Caki2 (cell line): ENCODE results near the gene PDGFC. TPM values are rescaled to one million over a fixed set of nuclear protein-coding genes. Genes with fewer than 3 reads are reported as not detected.
A peak's percentile ranks its signal among the peaks of the same experiment; 100 is the strongest.

Source experiments
- DNase-seq: peaks from one replicate; pipeline ENCODE4 v3.0.0-alpha.2; 2015; ENCODE audit warnings: low read depth
- in situ Hi-C: cut with HindIII; loops from 2 replicates; pipeline ENCODE4 v1.10.0; 2016; ENCODE audit warnings: low sequenced_read_pairs, low pct_unique_long_range_greater_than_20kb, mixed read lengths
- total RNA-seq: library from RNA; depleted of rRNA; stranded (reverse); fragments of >200 nt; shearing (Covaris generic); gene quantifications from 2 replicates; pipeline ENCODE4 v1.2.3, GENCODE V29; 2014; ENCODE audit warnings: low replicate concordance

PDGFC gene
- total RNA-seq, 1 experiment from 2014 or later: 120 TPM

DNA sequence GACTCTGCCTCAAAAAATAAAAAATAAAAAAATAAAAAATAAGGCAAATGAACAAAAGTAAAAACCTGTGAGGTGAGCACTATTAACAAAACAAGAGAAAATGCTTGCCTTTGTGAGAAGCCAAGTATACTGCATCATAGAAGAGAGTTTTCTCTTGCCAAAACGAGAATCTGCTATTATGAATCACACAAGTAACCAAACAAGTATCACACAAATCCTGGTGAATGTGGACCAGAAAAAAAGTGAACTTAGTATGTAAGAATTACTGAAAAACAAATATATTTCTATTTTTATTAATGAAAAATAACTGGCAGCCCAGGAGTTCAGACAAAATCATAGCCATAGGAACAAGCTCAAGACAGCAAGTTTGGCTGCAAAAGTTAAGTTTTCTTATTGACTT, 193.5 kb downstream of the PDGFC start:
- DNase-seq: no peak
- in situ Hi-C loops: no loop called here

GRCh38 chr4:156775813-156776212, 195.8 kb downstream of the PDGFC start:
- no peak for DNase-seq
- in situ Hi-C loops: no loop called here

DNA sequence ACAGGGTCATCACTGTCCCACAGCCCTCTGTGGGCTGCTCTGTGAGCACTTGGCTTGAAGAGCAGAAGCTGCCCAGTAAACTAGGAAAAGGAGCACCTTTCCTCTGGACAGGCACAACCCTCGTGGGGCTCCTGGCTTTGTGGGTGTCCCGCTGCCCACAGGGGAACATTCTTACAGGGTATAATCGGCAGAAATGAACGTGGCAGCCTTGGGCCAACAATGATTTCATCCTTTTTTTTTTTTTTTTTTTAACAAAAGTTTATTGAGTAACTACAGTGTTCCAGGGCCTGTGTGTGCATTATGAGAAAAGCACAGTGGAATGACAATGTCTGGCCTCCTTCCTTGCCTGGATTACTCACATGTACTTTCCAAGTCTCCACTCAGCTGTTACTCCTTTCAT, 197.2 kb downstream of the PDGFC start:
- in situ Hi-C loops: no loop called here
- peak; percentile 69 for DNase-seq

- no peak for DNase-seq
- in situ Hi-C loops: no loop called here
Measured at GRCh38 chr4:156773648-156774357, 197.8 kb downstream of the PDGFC start.

GRCh38 chr4:156771171-156771837, 200.3 kb downstream of the PDGFC start:
- in situ Hi-C loops: no loop called here
- peak; percentile 80 for DNase-seq

DNA sequence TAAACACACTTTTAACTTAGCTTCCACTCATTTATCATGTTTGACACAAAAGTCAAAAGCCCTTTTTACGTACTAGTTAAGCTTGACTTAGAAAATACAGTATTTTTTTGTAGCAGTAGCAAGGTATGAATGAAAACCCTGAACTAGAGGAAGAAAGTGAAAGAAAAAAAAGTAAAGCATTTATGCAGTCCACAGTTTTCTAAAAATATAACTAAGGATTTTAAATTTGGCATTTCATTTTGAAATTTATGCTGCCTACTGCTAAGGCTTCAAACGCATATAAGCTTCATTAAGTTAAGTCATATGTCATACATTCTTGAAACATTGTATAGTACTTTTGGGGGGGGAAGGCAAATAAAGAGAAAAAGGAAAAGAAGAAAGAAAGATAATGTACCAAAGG, 201.5 kb downstream of the PDGFC start:
- in situ Hi-C loops: no loop called here
- DNase-seq: no peak

GRCh38 chr4:156767911-156768415, 203.6 kb downstream of the PDGFC start:
- DNase-seq: no peak
- in situ Hi-C loops: no loop called here

DNA sequence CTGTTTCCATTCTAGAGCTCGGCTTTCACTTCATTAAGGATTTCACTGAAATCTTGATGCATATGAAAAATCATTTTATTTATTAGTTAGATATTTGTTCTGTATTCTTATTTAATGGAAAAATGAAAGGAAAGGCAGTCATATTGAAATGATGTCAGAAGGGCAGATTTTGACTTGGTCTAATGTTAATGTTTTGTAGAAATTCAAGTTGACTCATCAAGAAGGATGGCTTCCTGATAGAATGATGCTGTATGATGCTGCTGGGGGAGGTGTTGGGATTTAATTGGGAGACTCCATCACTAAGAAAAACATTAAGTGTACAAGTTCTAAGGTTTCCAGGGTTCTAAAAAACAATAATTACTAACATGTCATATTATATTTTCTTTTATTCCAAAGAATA, 204.8 kb downstream of the PDGFC start:
- in situ Hi-C loops: no loop called here
- no peak for DNase-seq

GRCh38 chr4:156765277-156765676, 206.3 kb downstream of the PDGFC start:
- DNase-seq: no peak
- in situ Hi-C loops: no loop called here

- DNase-seq: no peak
- in situ Hi-C loops: no loop called here
Measured at GRCh38 chr4:156764846-156765245, 206.8 kb downstream of the PDGFC start.

DNA sequence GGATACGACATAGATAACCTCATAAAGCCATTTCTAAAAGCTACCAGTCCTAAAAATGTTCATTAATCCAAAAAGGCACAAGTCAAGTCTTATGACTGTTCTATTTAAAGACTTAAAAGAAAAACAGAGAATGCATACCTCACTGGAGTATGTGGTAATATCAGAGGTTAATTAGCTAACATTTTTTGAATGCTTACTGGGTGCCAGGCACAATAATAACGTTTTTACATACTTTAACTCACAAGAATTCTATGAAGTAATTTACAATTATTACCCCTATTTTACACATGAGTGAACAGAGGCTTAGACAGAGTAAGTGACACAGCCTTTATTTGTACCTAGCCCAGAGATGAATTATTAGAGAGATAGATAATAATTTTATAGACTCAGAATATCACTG, 207.5 kb downstream of the PDGFC start:
- peak; percentile 65 for DNase-seq
- in situ Hi-C loops: no loop called here

DNA sequence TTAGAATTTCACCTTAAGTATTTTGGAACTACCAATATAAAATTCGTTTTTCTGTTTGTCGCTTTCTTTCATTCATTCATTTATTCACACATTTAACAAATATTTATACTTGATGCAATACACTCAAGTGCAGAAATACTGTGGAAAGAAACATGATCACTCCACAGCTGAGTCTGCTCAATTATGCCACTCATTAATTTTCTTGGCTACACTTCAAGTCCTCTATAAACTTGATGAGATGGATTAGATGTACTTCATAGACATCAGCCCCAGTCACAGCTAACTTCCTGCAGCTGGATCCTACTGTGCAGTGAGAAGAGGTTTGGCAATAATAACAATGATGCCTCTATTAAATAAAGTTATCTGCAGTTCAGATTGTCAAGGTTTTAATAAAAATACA, 208.1 kb downstream of the PDGFC start:
- in situ Hi-C loops: no loop called here
- DNase-seq: no peak

- DNase-seq: no peak
- in situ Hi-C loops: no loop called here
Measured at GRCh38 chr4:156762851-156763250, 208.7 kb downstream of the PDGFC start.

GRCh38 chr4:156756118-156756517, 215.5 kb downstream of the PDGFC start:
- no peak for DNase-seq
- in situ Hi-C loops: no loop called here

DNA sequence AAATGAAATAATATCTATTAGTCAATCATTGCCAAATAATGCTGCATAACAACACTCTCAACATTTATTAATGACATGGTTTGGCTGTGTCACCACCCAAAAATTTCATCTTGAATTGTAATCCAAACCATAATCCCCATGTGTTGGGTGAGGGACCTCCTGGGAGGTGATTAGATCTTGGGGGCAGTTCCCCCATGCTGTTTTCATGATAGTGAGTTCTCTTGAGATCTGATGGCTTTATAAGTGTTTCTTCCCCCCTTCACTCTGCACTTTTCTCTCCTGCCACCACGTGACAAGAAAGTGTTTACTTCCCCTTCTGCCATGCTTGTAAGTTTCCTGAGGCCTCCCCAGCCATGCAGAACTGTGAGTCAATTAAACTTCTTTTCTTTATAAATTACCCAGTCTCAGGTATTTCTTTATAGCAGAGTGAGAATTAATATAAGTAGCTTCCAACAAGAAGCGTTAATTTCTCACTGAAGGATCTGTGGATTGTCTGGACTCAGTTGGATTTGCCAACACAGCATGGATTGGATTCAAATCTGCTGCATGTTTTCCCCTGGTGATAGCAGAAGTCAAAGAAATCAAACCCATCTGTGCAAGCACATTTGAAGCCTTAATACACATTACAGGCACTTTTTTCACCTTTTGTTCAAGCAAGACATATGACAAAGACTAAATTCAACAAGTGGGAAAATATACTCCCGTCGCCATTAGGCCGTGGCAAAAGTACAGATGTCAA, 216.6 kb downstream of the PDGFC start:
- in situ Hi-C loops: no loop called here
- no peak for DNase-seq

GRCh38 chr4:156751486-156751885, 220.1 kb downstream of the PDGFC start:
- no peak for DNase-seq
- in situ Hi-C loops: no loop called here

GRCh38 chr4:156749426-156750403, 221.9 kb downstream of the PDGFC start:
- DNase-seq: no peak
- in situ Hi-C loops: no loop called here

DNA sequence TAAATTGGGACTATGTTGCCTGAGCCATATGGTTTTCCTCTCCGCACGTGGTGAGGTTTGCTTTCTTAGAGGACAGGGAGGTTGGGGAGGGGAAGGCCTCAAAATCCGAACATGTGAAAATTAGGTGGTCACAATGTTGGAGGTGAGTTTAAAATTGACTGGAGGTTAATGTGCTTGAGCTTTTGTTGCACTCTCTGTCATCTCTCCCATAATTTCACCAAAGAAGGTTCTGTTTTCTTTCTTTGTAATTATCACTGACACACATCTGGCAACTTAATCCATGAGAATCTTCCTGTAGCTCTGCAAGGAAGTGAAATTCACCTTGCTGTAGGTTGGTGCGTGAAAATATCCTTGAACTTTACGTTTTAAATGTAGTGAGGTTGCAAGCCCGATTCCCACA, 225.5 kb downstream of the PDGFC start:
- in situ Hi-C loops: no loop called here
- DNase-seq: no peak
